ENCODE measurements around the gene IL2RA.

Gene IL2RA

GRCh38 chr10:6037422-6037821, 24.7 kb downstream of the IL2RA start:
- peak in 2 of 6 experiments; percentile 26 to 42 for DNase-seq

GRCh38 chr10:6036861-6037321, 25.3 kb downstream of the IL2RA start:
- peak in 3 of 6 experiments; percentile 26 to 43 (median 42) for DNase-seq

- no peak for DNase-seq
Measured at GRCh38 chr10:6035931-6036575, 26.1 kb downstream of the IL2RA start.

- DNase-seq, result no peak
Measured at GRCh38 chr10:6035101-6035834, 26.9 kb downstream of the IL2RA start.

GRCh38 chr10:6034371-6034770, 27.8 kb downstream of the IL2RA start:
- DNase-seq, result no peak

GRCh38 chr10:6033954-6034353, 28.2 kb downstream of the IL2RA start:
- no peak for DNase-seq

GRCh38 chr10:6030940-6031339, 31.2 kb downstream of the IL2RA start:
- DNase-seq, result no peak

- DNase-seq, result no peak
Measured at GRCh38 chr10:6030217-6030616, 31.9 kb downstream of the IL2RA start.

- DNase-seq, result no peak
Measured at GRCh38 chr10:6027929-6028328, 34.2 kb downstream of the IL2RA start.

GRCh38 chr10:6025683-6026255, 36.4 kb downstream of the IL2RA start:
- DNase-seq, result no peak

GRCh38 chr10:6024334-6024682, 37.9 kb downstream of the IL2RA start:
- no peak for DNase-seq

GRCh38 chr10:6023661-6024333, 38.4 kb downstream of the IL2RA start:
- DNase-seq, result no peak

- DNase-seq, result no peak
Measured at GRCh38 chr10:6022660-6023059, 39.5 kb downstream of the IL2RA start.

GRCh38 chr10:6020826-6021225, 41.3 kb downstream of the IL2RA start:
- no peak for DNase-seq

GRCh38 chr10:6019796-6020195, 42.4 kb downstream of the IL2RA start:
- DNase-seq, result no peak

- DNase-seq, result no peak
Measured at GRCh38 chr10:6019010-6019782, 43.0 kb downstream of the IL2RA start.

GRCh38 chr10:6018422-6018821, 43.7 kb downstream of the IL2RA start:
- DNase-seq, result no peak

- no peak for DNase-seq
Measured at GRCh38 chr10:6017781-6018354, 44.3 kb downstream of the IL2RA start.

GRCh38 chr10:6014241-6014761, 47.9 kb downstream of the IL2RA start:
- peak; percentile 26 to 94 (median 72) for DNase-seq

- no peak for DNase-seq
Measured at GRCh38 chr10:6013413-6014192, 48.6 kb downstream of the IL2RA start.

Data from stimulated activated naive CD4-positive, alpha-beta T cell (primary cell).